ENCODE data around the gene SDCCAG8. TPM values are rescaled to one million over a fixed set of nuclear protein-coding genes. Genes with fewer than 3 reads are reported as not detected.

SDCCAG8 gene
- total RNA-seq, 1 donor from 2014 or later: 48.0 TPM

DNA sequence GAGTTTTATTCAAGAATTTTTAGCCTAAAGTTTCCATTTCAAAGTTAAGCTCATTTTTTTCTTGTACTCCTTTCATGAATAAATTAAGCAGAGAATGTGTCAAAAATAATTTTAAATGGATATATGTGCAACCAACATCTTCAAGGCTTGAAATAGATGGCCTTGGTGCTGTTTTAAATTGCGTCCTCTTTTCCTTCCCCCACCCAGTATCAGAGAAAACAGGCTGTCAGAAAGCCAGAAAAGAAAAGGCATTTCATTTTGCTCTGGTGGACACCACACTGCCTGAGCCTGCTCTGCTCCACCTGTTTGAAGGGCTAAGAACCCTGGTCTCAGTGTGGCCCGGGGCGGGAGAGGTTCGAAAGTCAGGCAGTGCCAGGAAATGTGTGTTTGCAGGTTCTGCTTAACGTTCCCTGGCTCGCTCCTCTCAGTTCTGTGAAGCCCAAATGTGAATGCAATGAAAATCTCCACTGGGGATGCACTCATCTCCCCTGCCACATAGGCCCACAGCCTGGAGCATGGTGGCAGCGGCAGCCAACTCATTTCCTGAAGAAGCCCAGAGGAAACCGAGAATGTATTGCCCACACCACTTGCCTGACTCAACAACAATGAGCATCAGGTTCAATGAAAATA, 134.4 kb downstream of the SDCCAG8 start:
- peak; percentile 45 for DNase-seq (ENCODE audit: low read depth, low spot score)

DNA sequence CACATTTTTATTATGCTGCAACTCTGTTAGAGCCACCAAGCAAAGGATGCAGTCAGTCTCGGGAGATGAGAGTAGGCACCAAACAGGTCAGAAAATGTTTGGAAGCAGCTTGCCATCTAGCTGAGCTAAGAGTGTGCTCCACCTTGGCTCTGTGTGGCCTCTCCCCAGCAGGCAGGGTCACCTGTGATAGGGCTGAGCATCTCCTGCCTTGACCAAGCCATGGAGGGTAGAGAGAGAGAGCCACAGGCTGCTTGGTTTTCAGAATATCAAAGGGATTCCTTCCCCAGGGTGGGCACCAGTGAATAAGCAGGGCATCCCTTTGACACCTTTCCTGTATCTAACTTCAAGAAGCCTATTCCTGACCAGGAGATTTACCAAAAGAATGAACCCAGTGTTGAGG, 135.5 kb downstream of the SDCCAG8 start:
- DNase-seq (ENCODE audit: low read depth, low spot score): no peak

DNA sequence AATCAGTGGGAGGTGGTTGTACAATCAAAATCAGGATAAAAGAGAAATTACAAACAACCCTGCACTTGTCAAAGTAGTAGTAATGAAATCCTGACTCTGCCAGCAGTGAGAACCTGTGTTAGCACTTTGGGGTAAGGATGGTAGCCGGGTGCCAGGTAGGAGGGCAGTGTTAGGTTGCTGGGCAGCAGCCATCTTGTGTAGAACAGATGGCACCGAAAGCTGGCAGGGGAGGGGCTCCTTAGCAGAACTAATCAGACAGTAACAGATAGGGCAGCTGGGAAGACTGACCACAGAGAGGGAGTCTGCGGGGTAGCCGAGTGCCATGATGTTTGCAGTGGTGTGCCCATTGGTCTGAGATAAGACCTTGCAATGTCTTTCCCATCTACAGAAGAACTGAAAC, 137.3 kb downstream of the SDCCAG8 start:
- no peak for DNase-seq (ENCODE audit: low read depth, low spot score)

DNA sequence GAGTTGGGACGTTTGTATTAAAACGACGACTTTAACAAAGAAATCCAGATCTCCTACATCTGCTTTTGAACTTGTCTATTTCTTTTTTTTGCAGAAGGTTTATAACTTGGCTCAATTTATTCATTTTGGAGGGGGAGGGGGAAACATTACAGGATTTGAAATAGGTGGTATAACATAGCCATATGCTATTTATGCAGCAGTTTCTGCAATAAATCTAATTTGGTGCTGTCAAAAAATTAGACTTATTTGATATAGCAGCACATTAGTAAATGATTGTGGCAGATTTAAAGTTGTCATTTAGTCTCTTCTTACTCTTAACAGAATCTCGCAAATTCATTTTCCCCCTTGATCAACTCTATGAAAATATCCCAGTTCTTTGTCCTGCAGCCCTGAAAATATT, 138.2 kb downstream of the SDCCAG8 start:
- DNase-seq (ENCODE audit: low read depth, low spot score): no peak

DNA sequence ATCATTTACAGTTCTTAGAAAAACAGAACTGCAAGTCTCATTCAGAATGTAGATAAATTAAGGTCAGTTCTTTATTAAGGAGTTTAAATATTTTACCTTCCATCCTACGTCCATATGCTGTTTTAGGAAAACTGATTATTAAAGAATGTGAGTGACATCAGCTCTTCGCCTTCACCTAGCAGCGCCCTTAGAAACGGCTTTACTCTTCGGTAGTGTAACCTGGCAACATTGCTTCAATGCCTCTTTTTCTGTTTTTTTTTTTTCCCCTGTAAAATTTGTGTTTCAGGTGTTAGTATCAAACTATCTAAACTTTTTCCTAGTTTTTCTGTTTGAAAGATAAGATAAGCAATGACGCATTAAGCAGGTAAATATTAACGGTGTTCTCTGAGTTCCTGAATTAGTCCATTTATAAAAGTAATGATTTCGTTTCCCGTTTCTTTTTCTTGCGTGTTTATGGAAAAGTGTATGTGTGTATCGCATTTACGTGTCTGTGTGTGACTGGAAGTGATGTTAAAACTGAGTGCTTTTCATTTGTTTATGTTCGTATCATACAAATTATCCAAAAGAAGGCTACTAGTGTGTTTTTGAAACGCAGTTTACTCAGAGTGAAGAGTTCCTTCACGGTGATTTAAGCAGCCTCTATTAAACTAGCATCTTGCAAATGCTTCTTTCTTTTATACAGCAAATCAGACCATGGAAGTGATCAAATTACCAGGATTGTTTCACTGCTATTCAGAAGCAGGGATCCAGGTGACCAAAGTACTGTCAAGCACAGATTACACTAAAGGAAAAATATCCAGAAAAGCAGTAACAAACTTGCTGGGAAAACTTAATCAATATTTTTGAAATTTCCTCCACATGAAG, 139.0 kb downstream of the SDCCAG8 start:
- DNase-seq (ENCODE audit: low read depth, low spot score): no peak

DNA sequence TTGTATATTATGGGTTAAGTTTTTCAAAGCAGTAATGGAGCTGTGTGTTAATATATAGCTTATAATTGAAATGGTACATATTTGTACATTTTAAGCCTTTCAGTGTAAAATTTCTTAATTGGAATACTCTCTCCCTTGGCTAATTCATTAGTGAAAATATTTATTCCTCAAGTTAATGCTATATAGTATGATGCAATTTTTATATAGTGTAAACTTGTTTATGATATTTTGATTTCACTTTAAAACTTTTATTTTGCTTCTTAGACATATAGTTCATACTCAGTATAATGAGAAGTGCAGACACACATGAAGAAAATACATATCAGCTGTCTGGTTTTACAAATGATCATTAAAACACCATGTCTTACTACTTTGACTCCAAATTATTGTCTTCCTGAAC, 140.6 kb downstream of the SDCCAG8 start:
- DNase-seq (ENCODE audit: low read depth, low spot score): no peak

DNA sequence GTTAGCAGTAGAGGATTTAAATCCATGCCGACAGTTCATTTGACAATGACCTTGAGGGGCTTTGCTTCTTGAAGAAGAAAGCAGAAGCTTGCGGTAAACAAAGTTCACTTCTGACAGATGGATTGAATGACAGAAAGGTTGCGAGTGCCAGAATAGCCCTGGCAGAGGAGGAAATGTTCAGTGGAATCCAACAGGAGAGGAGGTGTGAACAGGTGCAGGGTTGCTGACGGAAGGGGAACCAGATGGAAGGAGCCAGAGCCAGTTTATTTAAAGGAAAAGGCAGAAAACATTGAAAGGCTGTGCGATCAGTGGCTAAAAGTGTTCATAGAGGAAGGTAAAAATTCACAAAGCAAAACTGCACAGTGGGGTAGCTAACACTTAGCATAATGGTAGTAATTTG, 141.0 kb downstream of the SDCCAG8 start:
- DNase-seq (ENCODE audit: low read depth, low spot score): no peak

DNA sequence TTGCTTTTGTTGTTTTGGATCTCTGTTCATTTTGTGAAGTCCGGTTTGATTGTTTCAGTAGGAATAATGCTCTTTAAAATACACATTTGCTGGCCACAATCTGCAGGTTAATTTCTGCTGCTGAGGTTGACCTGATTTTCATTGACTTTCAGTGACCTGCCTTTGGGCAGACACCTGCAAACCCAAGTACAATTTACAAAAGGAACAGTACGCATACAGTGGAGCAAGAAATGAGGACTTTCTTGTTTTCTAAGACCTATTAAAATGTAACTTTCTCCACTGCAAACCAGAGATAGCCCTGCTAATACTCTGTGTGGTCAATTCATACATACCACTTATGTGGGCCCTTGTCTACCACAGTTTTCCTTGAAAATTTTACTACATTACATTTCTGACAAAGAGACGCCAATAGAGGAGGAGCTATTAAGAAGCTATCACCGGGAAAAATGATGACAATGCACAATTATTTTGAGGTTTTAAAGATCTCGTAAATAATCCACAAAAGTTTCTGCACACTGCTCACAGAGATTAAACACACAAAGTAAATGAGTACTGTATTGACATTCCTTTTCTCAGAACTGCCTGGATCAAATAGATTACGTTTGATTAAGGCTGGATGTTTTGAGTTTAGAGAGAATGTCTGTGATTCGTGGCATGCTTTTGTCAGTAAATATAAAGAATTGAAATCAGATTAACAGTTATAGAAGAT, 141.9 kb downstream of the SDCCAG8 start:
- DNase-seq (ENCODE audit: low read depth, low spot score): no peak

DNA sequence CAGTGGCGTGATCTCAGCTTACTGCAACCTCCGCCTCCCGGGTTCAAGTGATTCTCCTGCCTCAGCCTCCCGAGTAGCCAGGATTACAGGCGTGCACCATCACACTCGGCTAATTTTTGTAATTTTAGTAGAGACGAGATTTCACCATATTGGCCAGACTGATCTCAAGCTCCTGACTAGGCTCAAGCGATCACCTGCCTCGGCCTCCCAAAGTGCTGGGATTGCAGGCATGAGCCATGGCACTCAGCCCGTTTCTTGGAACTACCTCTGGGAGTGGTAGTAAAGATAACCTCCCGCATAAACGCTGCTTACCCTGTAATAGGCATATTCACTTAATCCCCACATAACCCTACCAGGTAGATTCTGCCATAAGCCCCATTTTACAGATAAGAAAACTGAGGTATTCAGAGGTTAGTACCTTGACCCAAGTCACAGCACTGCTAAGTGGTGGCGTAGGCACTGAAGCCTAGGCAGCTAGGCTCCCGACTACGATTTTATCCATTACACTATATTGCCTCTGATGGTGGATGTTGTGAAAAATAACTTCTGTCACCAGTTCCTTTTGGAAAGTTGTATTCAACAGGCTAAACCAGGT, 143.8 kb downstream of the SDCCAG8 start:
- DNase-seq (ENCODE audit: low read depth, low spot score): no peak

DNA sequence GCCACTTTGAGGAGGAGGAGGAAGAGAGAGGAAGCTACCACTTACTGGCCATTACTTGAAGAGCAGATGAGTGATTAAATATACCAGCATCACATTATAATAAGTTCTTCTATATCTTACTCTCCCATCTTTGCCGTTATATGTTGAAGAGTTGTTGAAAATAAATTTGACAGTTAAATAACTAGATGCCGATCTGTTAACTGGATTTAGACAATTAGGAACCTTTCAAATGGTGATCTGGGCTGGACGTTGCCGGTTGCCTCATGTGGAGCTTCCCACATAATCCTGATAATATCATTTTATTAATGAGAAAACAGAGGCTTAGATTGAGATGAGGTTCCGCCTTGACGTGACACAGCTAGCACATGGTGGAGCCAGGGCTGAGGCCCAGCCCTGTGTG, 147.0 kb downstream of the SDCCAG8 start:
- no peak for DNase-seq (ENCODE audit: low read depth, low spot score)

DNA sequence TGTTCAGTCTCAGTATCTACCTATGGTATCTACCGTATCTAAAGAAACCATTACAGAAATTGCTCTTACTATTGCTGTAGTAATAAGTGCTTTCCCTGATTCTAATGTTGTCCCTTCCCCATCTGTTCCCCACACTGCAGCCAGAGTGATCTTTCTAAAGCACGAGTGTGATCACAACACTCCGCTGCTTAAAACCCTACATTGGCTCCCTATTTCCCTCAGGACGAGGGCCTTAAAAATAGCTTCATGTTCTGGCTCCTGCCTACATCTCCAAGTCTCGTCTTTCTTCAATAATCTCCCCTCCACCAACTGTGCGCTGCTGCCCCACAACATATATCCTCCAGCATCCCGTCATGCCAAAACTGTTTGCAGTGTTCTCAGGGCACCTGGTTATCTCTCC, 150.6 kb downstream of the SDCCAG8 start:
- DNase-seq (ENCODE audit: low read depth, low spot score): no peak

DNA sequence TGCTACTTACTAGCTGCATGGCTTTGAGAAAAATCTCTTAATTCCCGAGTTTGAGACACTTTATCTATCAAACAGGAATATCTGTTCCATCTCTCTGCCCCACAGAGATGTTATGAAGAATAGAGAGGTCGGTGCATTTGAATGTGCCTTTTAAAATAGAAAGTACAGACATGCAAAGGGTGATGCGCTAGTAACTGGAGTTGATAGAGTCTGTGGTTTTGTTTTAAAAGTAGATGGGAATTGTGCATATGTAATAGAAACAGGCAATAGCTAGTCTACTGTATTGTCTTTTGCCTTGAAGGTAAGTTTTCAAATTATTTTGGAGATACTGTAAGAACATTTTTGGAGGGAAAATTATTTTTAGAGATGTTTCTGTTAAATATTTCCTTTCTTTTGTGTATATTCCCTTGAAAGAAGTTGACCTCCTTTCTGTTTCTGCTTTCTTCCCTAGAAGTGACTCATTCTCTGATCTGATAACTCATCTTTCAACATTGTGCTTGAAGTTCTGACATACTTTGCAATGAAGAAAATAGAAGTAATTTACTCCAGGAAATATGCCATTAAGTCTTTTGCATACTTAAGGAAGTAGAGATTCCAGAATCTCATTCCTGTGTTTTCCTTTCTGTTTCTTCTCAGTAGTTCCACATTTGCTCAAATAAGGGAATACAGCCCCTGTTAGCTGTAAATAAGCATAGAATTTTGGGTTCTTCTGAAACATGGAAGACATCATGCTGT, 151.6 kb downstream of the SDCCAG8 start:
- DNase-seq (ENCODE audit: low read depth, low spot score): peak; percentile 29

DNA sequence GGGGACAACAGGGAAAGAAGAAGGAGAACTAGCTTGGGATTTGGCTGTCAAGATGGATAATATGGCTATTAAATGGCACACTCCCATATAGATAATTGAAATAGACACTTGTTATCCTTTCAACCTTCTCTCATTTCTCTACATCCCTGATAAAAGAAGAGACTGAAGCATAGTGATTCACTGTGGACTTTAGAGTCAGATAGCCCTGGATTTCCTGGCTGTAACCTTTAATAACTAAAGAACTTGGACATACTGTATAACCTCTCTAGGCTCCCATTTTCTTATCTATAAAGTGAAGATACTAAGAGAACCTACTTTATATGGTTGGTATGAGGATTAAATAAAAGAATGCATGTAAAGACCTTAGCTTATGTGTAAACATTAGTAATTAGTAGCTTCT, 152.6 kb downstream of the SDCCAG8 start:
- no peak for DNase-seq (ENCODE audit: low read depth, low spot score)

DNA sequence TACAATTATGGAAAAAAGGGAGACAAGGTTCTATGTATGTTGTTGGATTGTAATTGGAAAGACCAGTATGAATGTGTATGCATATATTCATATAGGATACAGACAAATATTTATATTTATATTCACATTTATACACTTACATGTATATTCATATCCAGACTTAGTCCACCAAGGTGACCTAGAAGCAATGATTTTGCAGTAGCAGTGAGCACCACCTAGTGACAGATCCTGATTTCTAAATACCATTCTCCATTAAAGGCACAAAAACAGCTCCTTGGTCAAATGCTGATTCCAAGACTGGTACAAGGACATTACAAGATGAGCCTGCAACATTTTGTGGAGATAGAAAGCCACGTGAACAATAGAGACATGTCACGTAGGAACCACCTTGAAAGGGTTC, 153.4 kb downstream of the SDCCAG8 start:
- no peak for DNase-seq (ENCODE audit: low read depth, low spot score)

DNA sequence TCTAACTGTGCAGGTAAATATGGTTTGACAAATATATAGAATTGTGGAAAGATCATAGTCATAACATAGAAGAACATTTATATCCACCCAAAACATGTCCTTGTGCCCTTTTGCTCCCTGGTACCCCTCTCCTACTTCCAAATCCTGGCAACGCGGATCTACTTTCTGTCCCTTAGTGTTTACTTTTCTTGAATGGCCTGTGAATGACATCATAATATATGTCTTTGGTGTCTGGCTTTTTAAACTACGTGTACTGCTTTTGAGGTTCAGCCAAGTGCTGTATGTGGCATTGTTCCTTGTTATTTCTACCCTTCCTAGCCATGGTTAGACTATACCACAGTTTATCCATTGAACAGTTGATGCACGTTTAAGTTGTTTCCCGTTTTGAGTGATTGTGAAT, 155.6 kb downstream of the SDCCAG8 start:
- no peak for DNase-seq (ENCODE audit: low read depth, low spot score)

DNA sequence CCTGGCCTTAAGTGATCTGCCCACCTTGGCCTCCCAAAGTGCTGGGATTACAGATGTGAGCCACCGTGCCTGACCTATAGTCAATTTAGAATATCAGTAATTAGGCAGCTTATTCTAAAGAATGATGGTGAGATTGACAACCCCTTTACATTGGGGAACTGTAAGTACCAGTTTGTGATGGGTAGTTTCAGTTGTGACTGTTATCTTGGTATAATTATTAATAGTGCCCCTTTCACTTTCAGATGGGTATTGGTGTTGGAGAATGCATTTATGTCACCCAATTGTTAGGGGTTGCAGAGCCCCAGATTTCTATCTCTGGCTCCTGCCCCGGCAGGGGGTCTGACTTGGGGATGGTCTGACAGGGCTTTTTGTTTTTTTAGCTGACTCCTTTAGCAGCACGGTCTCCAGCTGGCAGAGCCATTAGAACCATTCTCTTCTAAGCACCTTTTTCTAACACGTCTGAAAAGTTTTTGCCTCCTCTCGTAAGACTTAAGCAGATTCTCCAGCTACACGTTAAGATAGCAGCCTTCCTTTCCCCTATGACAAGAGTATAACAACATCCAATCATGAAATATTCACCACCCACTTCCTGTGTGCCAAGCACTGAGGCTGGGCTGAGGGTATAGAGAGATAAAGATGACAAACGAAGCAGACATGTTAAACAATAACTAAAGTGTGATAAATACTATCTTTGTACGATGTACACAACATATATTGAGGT, 157.8 kb downstream of the SDCCAG8 start:
- DNase-seq (ENCODE audit: low read depth, low spot score): no peak

DNA sequence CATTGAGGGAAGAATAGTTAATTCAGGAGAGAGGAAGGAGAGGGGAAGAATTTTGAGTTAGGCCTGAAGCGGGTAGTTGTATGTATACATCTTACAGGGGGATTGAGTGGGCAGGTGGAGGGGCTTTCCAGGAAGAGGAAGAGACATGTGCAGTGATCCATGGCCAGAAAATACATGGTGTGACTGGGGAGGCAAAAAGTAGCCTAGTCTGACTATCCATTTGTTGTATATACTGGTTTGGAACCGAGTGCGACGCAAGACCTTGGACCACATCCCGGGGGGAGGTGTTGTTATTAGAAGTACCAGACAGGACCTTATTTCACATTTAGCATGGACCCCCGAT, 158.3 kb downstream of the SDCCAG8 start:
- DNase-seq (ENCODE audit: low read depth, low spot score): no peak

DNA sequence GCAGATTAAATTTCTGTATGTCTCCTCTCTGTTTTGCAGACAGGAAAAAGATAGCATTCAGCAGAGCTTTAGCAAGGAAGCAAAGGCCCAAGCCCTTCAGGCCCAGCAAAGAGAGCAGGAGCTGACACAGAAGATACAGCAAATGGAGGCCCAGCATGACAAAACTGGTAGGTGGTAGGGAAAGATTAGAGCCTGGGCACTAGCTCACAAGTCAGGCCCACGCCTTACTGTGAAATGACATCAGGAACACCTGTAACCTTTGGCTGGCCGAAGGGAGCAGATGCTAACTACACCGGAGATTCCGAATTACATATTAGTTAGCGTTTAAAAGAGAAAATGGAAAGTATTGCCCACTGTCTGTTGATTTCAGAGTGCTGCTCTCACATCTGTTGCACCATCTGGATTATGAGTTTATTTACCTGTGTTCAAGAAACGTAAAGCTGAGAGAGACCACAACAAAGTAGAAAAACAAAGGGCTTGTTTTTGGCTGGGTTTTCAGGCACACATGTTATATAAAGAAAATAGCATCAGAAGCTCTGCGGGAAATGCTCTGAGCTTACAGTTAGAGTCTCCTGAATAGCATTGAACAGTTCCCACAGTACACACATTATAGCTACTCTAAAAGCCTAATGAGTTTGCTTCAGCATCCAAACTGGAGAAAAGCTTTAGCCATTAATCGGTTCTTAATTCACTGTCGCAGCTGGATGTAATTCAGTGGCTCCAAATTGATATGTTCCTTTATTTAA, 160.0 kb downstream of the SDCCAG8 start:
- no peak for DNase-seq (ENCODE audit: low read depth, low spot score)

DNA sequence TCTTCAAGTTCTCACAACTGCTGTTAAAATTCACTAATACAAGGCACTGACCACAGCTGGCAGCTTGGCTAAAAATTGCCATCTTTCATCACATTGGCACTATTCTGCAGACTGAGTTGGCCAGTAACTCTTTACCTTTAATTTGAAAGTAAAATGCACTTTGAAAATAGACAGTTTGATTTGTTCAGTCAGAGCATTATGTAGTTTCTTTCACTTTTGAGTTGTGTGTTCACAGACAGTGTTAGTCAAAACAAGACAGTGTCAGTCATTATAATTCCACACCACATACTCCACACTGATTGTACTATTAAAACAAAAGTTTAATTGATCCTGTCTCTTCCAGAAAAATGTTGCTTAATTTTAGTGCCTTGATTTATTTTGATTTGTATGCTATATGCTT, 160.7 kb downstream of the SDCCAG8 start:
- no peak for DNase-seq (ENCODE audit: low read depth, low spot score)

Measured in pulmonary artery endothelial cell (primary cell).